CD4-positive, alpha-beta T cell (primary cell): ENCODE measurements around the gene CIDEB. TPM values are rescaled to one million over a fixed set of nuclear protein-coding genes. Genes with fewer than 3 reads are reported as not detected.

Source experiments
- ATAC-seq: fragments of 200-7000 bp; cut with Tn5 transposase; one replicate; pipeline ENCODE4 v1.10.0; 2022; ENCODE audit warnings: mild to moderate bottlenecking; ENCODE audit not compliant: poor library complexity
- CTCF ChIA-PET: fragments of 350-600 bp; sonication (Branson Sonifier 250); formaldehyde crosslinking; loops from one replicate; lab custom pipeline; 2021; ENCODE audit warnings: antibody characterized with exemption, inconsistent platforms; lab: Charles Lee
- POLR2A ChIA-PET: fragments of 350-600 bp; sonication (Branson Sonifier 250); formaldehyde crosslinking; loops from one replicate; lab custom pipeline; 2021; ENCODE audit warnings: antibody characterized with exemption, inconsistent platforms; lab: Charles Lee
- DNase-seq, 14 experiments: peaks; one replicate each; pipeline ENCODE4 v3.0.0-alpha.2; 2013 to 2020; ENCODE audit warnings: mixed read lengths in 2 of 14
- H3K27ac ChIP-seq, 2 donors: one replicate each; pipeline versions ENCODE4 v1.5.1 to v1.7.0; 2013; ENCODE audit warnings: low read length in 2 of 2, low read depth in 1 of 2, mild to moderate bottlenecking in 1 of 2
- H3K27me3 ChIP-seq, 2 experiments: 1 replicate in 1 of 2; 2 replicates in 1 of 2; pipeline versions ENCODE4 v1.6.1 to v1.7.0; 2013; ENCODE audit warnings: low read length in 2 of 2, control low read depth in 1 of 2, mild to moderate bottlenecking in 1 of 2, moderate library complexity in 1 of 2; ENCODE audit not compliant: insufficient read depth in 2 of 2, control insufficient read depth in 1 of 2
- H3K36me3 ChIP-seq: one replicate; pipeline ENCODE4 v1.6.1; 2013; ENCODE audit warnings: low read length, control low read depth; ENCODE audit not compliant: insufficient read depth
- H3K4me1 ChIP-seq: one replicate; pipeline ENCODE4 v1.6.1; 2013; ENCODE audit warnings: low read length, control low read depth; ENCODE audit not compliant: insufficient read depth
- H3K4me3 ChIP-seq: one replicate; pipeline ENCODE4 v1.5.1; 2013; ENCODE audit warnings: mild to moderate bottlenecking, low read length, moderate library complexity
- H3K9me3 ChIP-seq, 2 experiments: 1 replicate in 1 of 2; 2 replicates in 1 of 2; pipeline versions ENCODE4 v1.6.1 to v1.7.0; 2013; ENCODE audit warnings: low read length in 2 of 2, mild to moderate bottlenecking in 2 of 2, control low read depth in 1 of 2, moderate library complexity in 1 of 2; ENCODE audit not compliant: control insufficient read depth in 1 of 2, insufficient read depth in 1 of 2
- H3K27ac Mint-ChIP-seq: one replicate; pipeline ENCODE4 v1.8.0; 2020; ENCODE audit warnings: mixed read lengths
- H3K27me3 Mint-ChIP-seq: one replicate; pipeline ENCODE4 v1.8.0; 2021; ENCODE audit warnings: mixed read lengths
- H3K36me3 Mint-ChIP-seq: one replicate; pipeline ENCODE4 v1.8.0; 2021; ENCODE audit warnings: low read depth, mixed read lengths
- H3K4me1 Mint-ChIP-seq: one replicate; pipeline ENCODE4 v1.8.0; 2021; ENCODE audit warnings: low read depth, mixed read lengths
- H3K4me3 Mint-ChIP-seq: one replicate; pipeline ENCODE4 v1.8.0; 2020; ENCODE audit warnings: mild to moderate bottlenecking, mixed read lengths
- H3K9me3 Mint-ChIP-seq: one replicate; pipeline ENCODE4 v1.8.0; 2020; ENCODE audit warnings: mixed read lengths
- intact Hi-C, 2 experiments: fragments of 100-400 bp; cut with DNase I in 1 of 2; cut with micrococcal nuclease in 1 of 2; formaldehyde crosslinking; loops; one replicate each; pipeline versions ENCODE4 v1.15.1 to v1.9.0; 2023 to 2025; cut with DNase I, micrococcal nuclease
- total RNA-seq, 174 experiments: library from RNA in 2 of 174; stranded (reverse) in 2 of 174; gene quantifications; one replicate each; pipeline ENCODE4 v1.2.3 and lab custom pipeline; 2021 to 2026
- TF ChIP-seq, protein P1 (sequence below): fragments of 200-600 bp; IDR thresholded peaks from one replicate; pipeline ENCODE4 v1.8.0; 2022; ENCODE audit warnings: antibody characterized with exemption, mild to moderate bottlenecking

The CIDEB gene
- total RNA-seq, 2 experiments from 2014 or later, result 7.4 to 9.2 TPM

- H3K36me3 Mint-ChIP-seq, result peaks cover 45% of the 10 kb centered on the region
- Histone ChIP-seq H3K9me3 (no peaks in the 10 kb centered on the region), H3K4me1 (peaks cover 52% of the 10 kb centered on the region), H3K27ac (no peak overlapping the region), H3K27me3 (peaks cover 17 to 18% of the 10 kb centered on the region in 2 experiments), H3K4me3 (peak overlapping the region; percentile 94), H3K36me3 (peaks cover 13% of the 10 kb centered on the region)
- POLR2A ChIA-PET, result interaction anchor here (1.4 to 11.3 kb wide), 2 partner anchors 94 to 97 kb away, joined by 5 to 270 read pairs; partner anchors contain the start of genes CBLN3, KHNYN and TINF2
- intact Hi-C loops, result loop anchor here in 1 of 2 experiments (10.0 kb wide), 1 partner anchor 336 kb away; no protein-coding TSS in a partner anchor
- ATAC-seq, result no peak
- peaks cover 37% of the 10 kb centered on the region for H3K4me1 Mint-ChIP-seq
- H3K4me3 Mint-ChIP-seq, result peak overlapping the region; percentile 94
- no peak for DNase-seq
- peaks cover 33% of the 10 kb centered on the region for H3K27me3 Mint-ChIP-seq
- TF ChIP-seq, protein P1, sequence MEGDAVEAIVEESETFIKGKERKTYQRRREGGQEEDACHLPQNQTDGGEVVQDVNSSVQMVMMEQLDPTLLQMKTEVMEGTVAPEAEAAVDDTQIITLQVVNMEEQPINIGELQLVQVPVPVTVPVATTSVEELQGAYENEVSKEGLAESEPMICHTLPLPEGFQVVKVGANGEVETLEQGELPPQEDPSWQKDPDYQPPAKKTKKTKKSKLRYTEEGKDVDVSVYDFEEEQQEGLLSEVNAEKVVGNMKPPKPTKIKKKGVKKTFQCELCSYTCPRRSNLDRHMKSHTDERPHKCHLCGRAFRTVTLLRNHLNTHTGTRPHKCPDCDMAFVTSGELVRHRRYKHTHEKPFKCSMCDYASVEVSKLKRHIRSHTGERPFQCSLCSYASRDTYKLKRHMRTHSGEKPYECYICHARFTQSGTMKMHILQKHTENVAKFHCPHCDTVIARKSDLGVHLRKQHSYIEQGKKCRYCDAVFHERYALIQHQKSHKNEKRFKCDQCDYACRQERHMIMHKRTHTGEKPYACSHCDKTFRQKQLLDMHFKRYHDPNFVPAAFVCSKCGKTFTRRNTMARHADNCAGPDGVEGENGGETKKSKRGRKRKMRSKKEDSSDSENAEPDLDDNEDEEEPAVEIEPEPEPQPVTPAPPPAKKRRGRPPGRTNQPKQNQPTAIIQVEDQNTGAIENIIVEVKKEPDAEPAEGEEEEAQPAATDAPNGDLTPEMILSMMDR, result no peak
- CTCF ChIA-PET, result interaction anchor here (2.2 kb wide), 1 partner anchor 31 kb away, joined by 6 read pairs; the partner anchor contains the start of gene CIDEB
- H3K9me3 Mint-ChIP-seq, result no peaks in the 10 kb centered on the region
- H3K27ac Mint-ChIP-seq, result no peak overlapping the region
Measured at GRCh38 chr14:24338843-24339242, 31.1 kb upstream of the CIDEB start.

- no peak for ATAC-seq
- peaks cover 33% of the 10 kb centered on the region for H3K27me3 Mint-ChIP-seq
Measured at GRCh38 chr14:24337824-24338175, 30.0 kb upstream of the CIDEB start.

DNA sequence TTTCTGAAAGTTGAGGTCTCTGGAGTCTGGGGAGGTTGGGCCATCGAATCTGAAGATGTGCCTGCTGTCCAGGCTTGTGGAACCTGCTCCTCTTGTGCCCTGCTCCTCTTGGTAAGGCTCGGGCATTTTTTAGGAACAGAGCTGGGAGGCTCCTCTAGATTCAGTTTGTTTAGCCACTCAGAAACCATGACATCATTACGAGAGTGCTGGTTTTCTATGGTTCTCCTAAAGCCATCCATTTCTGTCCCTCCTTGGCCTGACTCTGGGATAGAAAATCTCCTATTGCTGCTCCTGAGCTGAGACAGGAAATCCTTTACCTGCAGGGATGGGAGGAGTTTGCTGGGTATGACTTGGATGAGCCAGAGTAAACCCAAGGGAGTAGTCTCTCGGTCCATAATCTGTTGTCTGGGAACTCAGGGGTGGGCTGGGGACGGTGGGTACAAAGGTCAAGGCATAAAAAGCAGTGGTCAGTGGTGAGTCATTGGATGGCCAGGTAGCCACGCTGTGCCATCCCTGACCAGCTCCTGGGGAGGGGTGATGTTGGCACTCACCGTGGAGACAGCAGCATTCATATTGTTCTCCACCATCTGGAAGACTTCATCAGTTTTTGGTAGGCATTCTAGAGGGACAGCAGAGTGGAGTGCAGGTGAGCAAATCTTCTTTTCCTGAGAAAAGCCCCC, 29.5 kb upstream of the CIDEB start:
- peaks cover 68% of the 10 kb centered on the region for H3K4me1 ChIP-seq
- no peak overlapping the region for H3K4me3 ChIP-seq
- POLR2A ChIA-PET, result interaction anchor here (11.3 kb wide), 1 partner anchor 95 kb away, joined by 270 read pairs; the partner anchor contains the start of genes CBLN3 and KHNYN
- peaks cover 26 to 27% of the 10 kb centered on the region in 2 experiments for H3K27me3 ChIP-seq
- peaks cover 45% of the 10 kb centered on the region for H3K36me3 Mint-ChIP-seq
- H3K4me1 Mint-ChIP-seq, result peaks cover 49% of the 10 kb centered on the region
- TF ChIP-seq, protein P1, result no peak
- no peak overlapping the region for H3K27ac ChIP-seq
- H3K4me3 Mint-ChIP-seq, result peak overlapping the region; percentile 94
- H3K9me3 Mint-ChIP-seq, result no peaks in the 10 kb centered on the region
- no peaks in the 10 kb centered on the region for H3K9me3 ChIP-seq
- peaks cover 13% of the 10 kb centered on the region for H3K36me3 ChIP-seq
- H3K27me3 Mint-ChIP-seq, result peaks cover 32% of the 10 kb centered on the region
- ATAC-seq, result no peak
- H3K27ac Mint-ChIP-seq, result no peak overlapping the region
- DNase-seq, result no peak
- CTCF ChIA-PET, result interaction anchor here (1.1 to 1.2 kb wide), 2 partner anchors 94 to 99 kb away, joined by 3 read pairs; no protein-coding TSS in a partner anchor
- intact Hi-C loops, result loop anchor here in 1 of 2 experiments (10.0 kb wide), 1 partner anchor 338 kb away; no protein-coding TSS in a partner anchor

More at GRCh38 chr14:24337824-24338175, 30.0 kb upstream of the CIDEB start:
- no peak for DNase-seq
- H3K4me1 ChIP-seq, result peaks cover 63% of the 10 kb centered on the region
- ChIA-PET CTCF (interaction anchor here (1.1 kb wide), 1 partner anchor 94 kb away, joined by 3 read pairs; no protein-coding TSS in a partner anchor), POLR2A (interaction anchor here (11.3 kb wide), 1 partner anchor 95 kb away, joined by 270 read pairs; the partner anchor contains the start of genes CBLN3 and KHNYN)
- intact Hi-C loops, result loop anchor here in 1 of 2 experiments (10.0 kb wide), 1 partner anchor 337 kb away; no protein-coding TSS in a partner anchor
- Mint-ChIP-seq H3K4me3 (peak overlapping the region; percentile 94), H3K27ac (peak overlapping the region; percentile 27), H3K9me3 (no peaks in the 10 kb centered on the region), H3K36me3 (peaks cover 45% of the 10 kb centered on the region), H3K4me1 (peaks cover 46% of the 10 kb centered on the region)
- TF ChIP-seq, protein P1, result no peak
- no peaks in the 10 kb centered on the region for H3K9me3 ChIP-seq
- peaks cover 20 to 25% of the 10 kb centered on the region in 2 experiments for H3K27me3 ChIP-seq
- no peak overlapping the region for H3K4me3 ChIP-seq
- no peak overlapping the region for H3K27ac ChIP-seq
- peaks cover 13% of the 10 kb centered on the region for H3K36me3 ChIP-seq
